GM18505 (cell line): Measurements from ENCODE around the gene GLI3.

Experiments
- ATAC-seq: cut with Tn5 transposase; IDR thresholded peaks from one replicate; pipeline ENCODE4 v1.9.1; 2021; ENCODE audit not compliant: unreplicated experiment
- POLR2A ChIP-seq: IDR thresholded peaks from 4 replicates; pipeline ENCODE4 v1.6.1; 2011; ENCODE audit warnings: borderline replicate concordance; ENCODE audit not compliant: insufficient read depth, insufficient read length; ENCODE audit errors: extremely low read depth

Gene GLI3

GRCh38 chr7:42014625-42015618, 222.1 kb downstream of the GLI3 start:
- ATAC-seq: no peak
- no peak for TF ChIP-seq POLR2A

GRCh38 chr7:42012786-42013360, 224.1 kb downstream of the GLI3 start:
- ATAC-seq: no peak
- TF ChIP-seq POLR2A: no peak

GRCh38 chr7:42012313-42012712, 224.7 kb downstream of the GLI3 start:
- no peak for TF ChIP-seq POLR2A
- no peak for ATAC-seq

GRCh38 chr7:42011846-42012245, 225.2 kb downstream of the GLI3 start:
- no peak for TF ChIP-seq POLR2A

GRCh38 chr7:42010751-42011150, 226.3 kb downstream of the GLI3 start:
- no peak for ATAC-seq
- TF ChIP-seq POLR2A: no peak

More at GRCh38 chr7:42011846-42012245, 225.2 kb downstream of the GLI3 start:
- ATAC-seq: no peak

GRCh38 chr7:42006801-42007513, 230.1 kb downstream of the GLI3 start:
- no peak for ATAC-seq
- no peak for TF ChIP-seq POLR2A

GRCh38 chr7:42002654-42003053, 234.4 kb downstream of the GLI3 start:
- ATAC-seq: no peak
- no peak for TF ChIP-seq POLR2A

- no peak for ATAC-seq
- no peak for TF ChIP-seq POLR2A
Observed at GRCh38 chr7:41999736-42000283, 237.2 kb downstream of the GLI3 start.

- no peak for ATAC-seq
Observed at GRCh38 chr7:41998041-41998440, 239.0 kb downstream of the GLI3 start.

GRCh38 chr7:41997151-41997550, 239.9 kb downstream of the GLI3 start:
- TF ChIP-seq POLR2A: no peak
- ATAC-seq: no peak

More at GRCh38 chr7:41998041-41998440, 239.0 kb downstream of the GLI3 start:
- TF ChIP-seq POLR2A: no peak

GRCh38 chr7:41996381-41997035, 240.5 kb downstream of the GLI3 start:
- no peak for ATAC-seq
- TF ChIP-seq POLR2A: no peak

- TF ChIP-seq POLR2A: no peak
- no peak for ATAC-seq
Observed at GRCh38 chr7:41995632-41996271, 241.3 kb downstream of the GLI3 start.
